Adrenal gland (tissue), 5 donors: ENCODE data around the gene RABL2A.
"Not testable (repeated sequence)": the region's sequence is repeated elsewhere in the genome, so short reads cannot be mapped to it uniquely, and the experiment has no call there.

ENCODE experiments used
- POLR2A ChIP-seq, 2 donors: fragments of 450-650 bp; IDR thresholded peaks; one replicate each; pipeline ENCODE4 v1.6.1; 2017; ENCODE audit warnings: antibody characterized with exemption in 2 of 2, mild to moderate bottlenecking in 2 of 2, moderate library complexity in 1 of 2
- TF ChIP-seq, protein P1 (sequence below), 6 experiments: fragments of 450-650 bp in 4 of 6; fragments of 200-600 bp in 2 of 6; sonication (generic) in 1 of 6; IDR thresholded peaks; 1 replicate in 5 of 6; 2 replicates in 1 of 6; pipeline versions ENCODE4 v1.5.1 to v1.8.0; 2016 to 2021; ENCODE audit warnings: antibody characterized with exemption in 6 of 6, mild to moderate bottlenecking in 2 of 6, moderate library complexity in 1 of 6
- donor health status: DM: no; HTN: no; CAD: no.

DNA sequence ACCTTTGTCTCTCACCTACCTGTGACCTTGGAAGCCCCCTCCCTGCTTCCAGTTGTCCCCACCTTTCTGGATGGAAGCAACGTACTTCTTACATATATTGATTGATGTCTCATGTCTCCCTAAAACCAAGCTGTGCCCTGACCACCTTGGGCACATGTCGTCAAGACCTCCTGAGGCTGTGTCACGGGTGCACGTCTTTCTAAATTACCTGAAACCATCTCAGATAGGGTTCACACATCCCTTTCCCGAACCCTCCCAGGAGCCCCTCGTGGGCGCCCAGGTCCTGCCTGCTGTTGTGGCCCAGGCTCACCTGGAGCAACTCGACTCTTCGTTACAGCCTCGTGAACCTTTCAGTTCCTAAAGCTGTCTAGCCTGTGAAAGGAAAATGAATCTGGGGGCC is 1.2 kb upstream of the RABL2A start:
- TF ChIP-seq, protein P1, sequence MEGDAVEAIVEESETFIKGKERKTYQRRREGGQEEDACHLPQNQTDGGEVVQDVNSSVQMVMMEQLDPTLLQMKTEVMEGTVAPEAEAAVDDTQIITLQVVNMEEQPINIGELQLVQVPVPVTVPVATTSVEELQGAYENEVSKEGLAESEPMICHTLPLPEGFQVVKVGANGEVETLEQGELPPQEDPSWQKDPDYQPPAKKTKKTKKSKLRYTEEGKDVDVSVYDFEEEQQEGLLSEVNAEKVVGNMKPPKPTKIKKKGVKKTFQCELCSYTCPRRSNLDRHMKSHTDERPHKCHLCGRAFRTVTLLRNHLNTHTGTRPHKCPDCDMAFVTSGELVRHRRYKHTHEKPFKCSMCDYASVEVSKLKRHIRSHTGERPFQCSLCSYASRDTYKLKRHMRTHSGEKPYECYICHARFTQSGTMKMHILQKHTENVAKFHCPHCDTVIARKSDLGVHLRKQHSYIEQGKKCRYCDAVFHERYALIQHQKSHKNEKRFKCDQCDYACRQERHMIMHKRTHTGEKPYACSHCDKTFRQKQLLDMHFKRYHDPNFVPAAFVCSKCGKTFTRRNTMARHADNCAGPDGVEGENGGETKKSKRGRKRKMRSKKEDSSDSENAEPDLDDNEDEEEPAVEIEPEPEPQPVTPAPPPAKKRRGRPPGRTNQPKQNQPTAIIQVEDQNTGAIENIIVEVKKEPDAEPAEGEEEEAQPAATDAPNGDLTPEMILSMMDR (IDR thresholded peaks at IDR 0.05): not testable (repeated sequence)
- not testable (repeated sequence) for TF ChIP-seq POLR2A (IDR thresholded peaks at IDR 0.05)
